Measurements from ENCODE around the gene MRPL55. TPM values are rescaled to one million over a fixed set of nuclear protein-coding genes. Genes with fewer than 3 reads are reported as not detected.

Gene MRPL55
- polyA plus RNA-seq, 1 donor from 2014 or later: 168 TPM

GRCh38 chr1:228144993-228145343 lies 35.9 kb upstream of the MRPL55 start:
- Histone ChIP-seq H3K79me2 (replicated peaks; ENCODE audit: insufficient read depth, low read length) (peaks cover 26% of the 10 kb centered on the region), H3K27ac (ENCODE audit: low read length) (no peak overlapping the region), H3K9ac (ENCODE audit: low read length) (no peak overlapping the region), H2AFZ (ENCODE audit: low read depth, low read length) (no peak overlapping the region), H3K4me2 (ENCODE audit: low read length) (no peak overlapping the region), H3K27me3 (ENCODE audit: insufficient read depth, low read depth, low read length) (no peaks in the 10 kb centered on the region), H3K4me3 (ENCODE audit: low read length) (no peak overlapping the region), H3K9me3 (ENCODE audit: low read length) (no peaks in the 10 kb centered on the region), H4K20me1 (ENCODE audit: insufficient read depth) (peaks cover 16% of the 10 kb centered on the region), H3F3A (ENCODE audit: insufficient read depth, low read length, poor library complexity, severe bottlenecking) (no peaks in the 10 kb centered on the region), H3K9me2 (ENCODE audit: insufficient read depth, low read length) (no peaks in the 10 kb centered on the region), H3K36me3 (ENCODE audit: insufficient read depth, low read length) (no peaks in the 10 kb centered on the region)
- TF ChIP-seq POLR2AphosphoS5 (IDR thresholded peaks at IDR 0.05) (no peak), TAF1 (IDR thresholded peaks at IDR 0.05; ENCODE audit: low read depth) (no peak), RAD21 (conservative IDR thresholded peaks at IDR 0.05) (no peak), EZH2 (IDR thresholded peaks at IDR 0.05; ENCODE audit: borderline replicate concordance, insufficient read depth, low read length, poor library complexity, severe bottlenecking) (no peak), SMC3 (conservative IDR thresholded peaks at IDR 0.05; ENCODE audit: poor library complexity) (no peak), CTCF (IDR thresholded peaks at IDR 0.05; ENCODE audit: poor library complexity, severe bottlenecking) (no peak), EP300 (conservative IDR thresholded peaks at IDR 0.05; ENCODE audit: poor library complexity, severe bottlenecking) (no peak), REST (IDR thresholded peaks at IDR 0.05; ENCODE audit: borderline replicate concordance) (no peak), MXI1 (conservative IDR thresholded peaks at IDR 0.05; ENCODE audit: poor library complexity, severe bottlenecking) (no peak)

- no peaks in the 10 kb centered on the region for H3K36me3 ChIP-seq (ENCODE audit: insufficient read depth, low read length)
- H3K27ac ChIP-seq (ENCODE audit: low read length): no peak overlapping the region
- peaks cover 16% of the 10 kb centered on the region for H4K20me1 ChIP-seq (ENCODE audit: insufficient read depth)
- H3K4me3 ChIP-seq (ENCODE audit: low read length): no peak overlapping the region
- H3K79me2 ChIP-seq (replicated peaks; ENCODE audit: insufficient read depth, low read length): peaks cover 26% of the 10 kb centered on the region
- TF ChIP-seq CTCF (IDR thresholded peaks at IDR 0.05; ENCODE audit: poor library complexity, severe bottlenecking) (no peak), TAF1 (IDR thresholded peaks at IDR 0.05; ENCODE audit: low read depth) (no peak), EZH2 (IDR thresholded peaks at IDR 0.05; ENCODE audit: borderline replicate concordance, insufficient read depth, low read length, poor library complexity, severe bottlenecking) (no peak), REST (IDR thresholded peaks at IDR 0.05; ENCODE audit: borderline replicate concordance) (no peak), EP300 (conservative IDR thresholded peaks at IDR 0.05; ENCODE audit: poor library complexity, severe bottlenecking) (no peak), SMC3 (conservative IDR thresholded peaks at IDR 0.05; ENCODE audit: poor library complexity) (no peak), RAD21 (conservative IDR thresholded peaks at IDR 0.05) (no peak), POLR2AphosphoS5 (IDR thresholded peaks at IDR 0.05) (no peak), MXI1 (conservative IDR thresholded peaks at IDR 0.05; ENCODE audit: poor library complexity, severe bottlenecking) (no peak)
- no peak overlapping the region for H3K4me2 ChIP-seq (ENCODE audit: low read length)
- H3K9me2 ChIP-seq (ENCODE audit: insufficient read depth, low read length): no peaks in the 10 kb centered on the region
- H3K27me3 ChIP-seq (ENCODE audit: insufficient read depth, low read depth, low read length): no peaks in the 10 kb centered on the region
- no peak overlapping the region for H2AFZ ChIP-seq (ENCODE audit: low read depth, low read length)
- H3F3A ChIP-seq (ENCODE audit: insufficient read depth, low read length, poor library complexity, severe bottlenecking): no peaks in the 10 kb centered on the region
- no peak overlapping the region for H3K9ac ChIP-seq (ENCODE audit: low read length)
- no peaks in the 10 kb centered on the region for H3K9me3 ChIP-seq (ENCODE audit: low read length)
Observed at GRCh38 chr1:228144193-228144992, 35.3 kb upstream of the MRPL55 start.
